HEK293 (cell line): Measurements from ENCODE around the gene CCDC195.

Source experiments
- CTCF ChIA-PET: fragments of 350-600 bp; formaldehyde crosslinking; extraction: SDS; loops from one replicate; lab custom pipeline; 2021; ENCODE audit warnings: antibody characterized with exemption; lab: Yijun Ruan, JAX
- POLR2A ChIA-PET: fragments of 300-600 bp; formaldehyde crosslinking; extraction: SDS; loops from one replicate; lab custom pipeline; 2020; ENCODE audit warnings: antibody characterized with exemption, inconsistent platforms; lab: Yijun Ruan, JAX
- H3K27ac ChIP-seq: fragments of 200-500 bp; sonication (Bioruptor generic); 2 replicates; pipeline ENCODE4 v1.5.1; 2014; ENCODE audit warnings: low read depth, low read length, control low read depth, inconsistent platforms; ENCODE audit errors: extremely low read depth
- H3K36me3 ChIP-seq, 2 experiments: fragments of 200-500 bp in 1 of 2; sonication (Bioruptor generic) in 1 of 2; 1 replicate in 1 of 2; 2 replicates in 1 of 2; pipeline ENCODE4 v1.5.1; 2014 to 2017; ENCODE audit warnings: inconsistent platforms in 2 of 2, low read length in 2 of 2; ENCODE audit not compliant: control insufficient read depth in 2 of 2, insufficient read depth in 1 of 2
- H3K4me1 ChIP-seq: fragments of 200-500 bp; sonication (Bioruptor generic); 2 replicates; pipeline ENCODE4 v1.5.1; 2014; ENCODE audit warnings: mild to moderate bottlenecking, low read length, inconsistent platforms; ENCODE audit not compliant: control insufficient read depth, insufficient read depth
- H3K4me3 ChIP-seq: 2 replicates; pipeline ENCODE4 v1.5.1; 2011; ENCODE audit warnings: low read depth, mild to moderate bottlenecking, control low read depth, low read length, moderate library complexity
- H3K9me3 ChIP-seq: fragments of 200-500 bp; sonication (Bioruptor generic); 2 replicates; pipeline ENCODE4 v1.5.1; 2014; ENCODE audit warnings: low read depth, low read length, inconsistent platforms; ENCODE audit not compliant: control insufficient read depth, insufficient read depth
- GLI2 ChIP-seq: fragments of 450-650 bp; formaldehyde crosslinking; IDR thresholded peaks from 2 replicates; pipeline ENCODE4; 2017; ENCODE audit warnings: missing biosample characterization, missing genetic modification characterization, low read depth, borderline replicate concordance
- PRDM2 ChIP-seq: fragments of 450-650 bp; formaldehyde crosslinking; IDR thresholded peaks from 2 replicates; pipeline ENCODE4 v1.5.1; 2016; ENCODE audit warnings: missing biosample characterization, missing genetic modification characterization, borderline replicate concordance
- SCRT1 ChIP-seq: fragments of 450-650 bp; formaldehyde crosslinking; IDR thresholded peaks from 2 replicates; pipeline ENCODE4 v1.5.1; 2016; ENCODE audit warnings: missing biosample characterization, missing genetic modification characterization, borderline replicate concordance
- TRIM28 ChIP-seq: IDR thresholded peaks from 2 replicates; pipeline ENCODE4 v1.6.1; 2011; ENCODE audit warnings: low read length, control low read depth, borderline replicate concordance
- ZBTB1 ChIP-seq: fragments of 450-650 bp; formaldehyde crosslinking; IDR thresholded peaks from 2 replicates; pipeline ENCODE4 v1.5.1; 2016; ENCODE audit warnings: missing biosample characterization, missing genetic modification characterization
- ZBTB48 ChIP-seq: fragments of 450-650 bp; formaldehyde crosslinking; IDR thresholded peaks from 2 replicates; pipeline ENCODE4 v1.5.1; 2016; ENCODE audit warnings: missing biosample characterization, missing genetic modification characterization
- ZNF184 ChIP-seq: fragments of 450-650 bp; IDR thresholded peaks from 2 replicates; pipeline ENCODE4 v1.5.1; 2018; ENCODE audit warnings: missing biosample characterization, mild to moderate bottlenecking, missing genetic modification characterization
- ZNF202 ChIP-seq: fragments of 450-650 bp; formaldehyde crosslinking; IDR thresholded peaks from 2 replicates; pipeline ENCODE4 v1.5.1; 2016; ENCODE audit warnings: missing biosample characterization, missing genetic modification characterization, borderline replicate concordance
- ZNF341 ChIP-seq: fragments of 450-650 bp; formaldehyde crosslinking; IDR thresholded peaks from 2 replicates; pipeline ENCODE4; 2016; ENCODE audit warnings: low read depth, missing biosample characterization, missing genetic modification characterization
- ZNF404 ChIP-seq: fragments of 450-650 bp; formaldehyde crosslinking; IDR thresholded peaks from 2 replicates; pipeline ENCODE4 v1.5.1; 2017; ENCODE audit warnings: missing biosample characterization, missing genetic modification characterization
- ZNF423 ChIP-seq: fragments of 450-650 bp; formaldehyde crosslinking; IDR thresholded peaks from 2 replicates; pipeline ENCODE4 v1.5.1; 2016; ENCODE audit warnings: missing biosample characterization, missing genetic modification characterization
- ZNF529 ChIP-seq: fragments of 450-650 bp; formaldehyde crosslinking; IDR thresholded peaks from 2 replicates; pipeline ENCODE4 v1.5.1; 2017; ENCODE audit warnings: missing genetic modification characterization, missing biosample characterization; ENCODE audit not compliant: insufficient replicate concordance
- ZNF600 ChIP-seq: fragments of 450-650 bp; formaldehyde crosslinking; IDR thresholded peaks from 2 replicates; pipeline ENCODE4 v1.5.1; 2016; ENCODE audit warnings: missing biosample characterization, missing genetic modification characterization
- ZNF610 ChIP-seq: fragments of 450-650 bp; formaldehyde crosslinking; IDR thresholded peaks from 2 replicates; pipeline ENCODE4 v1.5.1; 2016; ENCODE audit warnings: missing biosample characterization, missing genetic modification characterization, borderline replicate concordance
- ZNF658 ChIP-seq: fragments of 450-650 bp; formaldehyde crosslinking; IDR thresholded peaks from 2 replicates; pipeline ENCODE4; 2016; ENCODE audit warnings: missing biosample characterization, missing genetic modification characterization
- ZNF768 ChIP-seq: fragments of 450-650 bp; formaldehyde crosslinking; IDR thresholded peaks from 2 replicates; pipeline ENCODE4 v1.5.1; 2018; ENCODE audit warnings: missing biosample characterization, mild to moderate bottlenecking, missing genetic modification characterization
- ZNF830 ChIP-seq: fragments of 450-650 bp; IDR thresholded peaks from 2 replicates; pipeline ENCODE4 v1.5.0; 2018; ENCODE audit warnings: missing biosample characterization, missing genetic modification characterization, low read depth, mild to moderate bottlenecking, moderate library complexity
- TF ChIP-seq, protein P1 (sequence below): fragments of 450-650 bp; formaldehyde crosslinking; IDR thresholded peaks from 2 replicates; pipeline ENCODE4 v1.5.1; 2016; ENCODE audit warnings: missing biosample characterization, missing genetic modification characterization

Gene CCDC195

GRCh38 chr2:224753743-224754540 is 37.8 kb upstream of the CCDC195 start (continued):
- TF ChIP-seq ZBTB48 (tag by site-specific recombination) (no peak), ZNF423 (tag by site-specific recombination) (no peak), ZNF184 (no peak), ZNF610 (tag by site-specific recombination) (no peak), ZNF600 (tag by site-specific recombination) (no peak), ZNF658 (tag by site-specific recombination) (no peak), ZNF202 (tag by site-specific recombination) (no peak)

DNA sequence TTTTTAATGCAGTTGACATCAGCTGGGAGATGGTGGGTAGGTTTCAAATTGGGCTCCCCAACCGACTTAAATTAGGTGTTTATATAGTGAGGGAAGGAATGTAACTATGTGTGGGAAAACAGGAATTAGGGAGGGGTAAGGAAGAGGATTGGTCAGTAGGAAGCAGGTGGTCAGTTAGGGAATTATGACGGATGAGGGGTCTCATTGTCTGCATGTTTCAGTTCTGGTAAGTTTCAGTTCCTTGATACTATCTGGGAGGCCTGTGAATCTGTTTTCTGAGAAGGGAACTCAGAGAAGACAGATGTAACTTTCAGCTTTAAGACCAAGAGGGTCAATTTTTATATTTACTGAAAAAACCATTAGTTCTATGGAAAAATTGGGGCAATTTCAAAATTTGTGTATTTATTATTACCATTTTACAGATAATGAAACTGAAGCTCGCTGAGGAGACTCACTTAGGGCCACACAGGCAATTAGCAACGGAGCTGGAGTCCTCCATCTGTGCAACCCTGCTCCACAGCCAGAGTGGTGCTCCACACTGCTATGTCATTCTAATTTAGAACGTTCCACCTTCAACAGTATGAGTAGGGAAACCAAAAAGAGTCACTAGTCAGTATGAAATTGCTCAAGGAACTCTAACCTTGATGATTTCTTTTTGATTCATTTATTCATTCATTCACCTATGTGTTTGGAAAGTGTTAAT is 36.0 kb upstream of the CCDC195 start:
- Histone ChIP-seq H3K4me1 (no peaks in the 10 kb centered on the region), H3K36me3 (no peaks in the 10 kb centered on the region), H3K4me3 (no peak overlapping the region), H3K27ac (no peak overlapping the region), H3K9me3 (no peaks in the 10 kb centered on the region)
- CTCF ChIA-PET: interaction anchor here (1.5 kb wide), 1 partner anchor 26 kb away, joined by 3 read pairs; no protein-coding TSS in a partner anchor
- POLR2A ChIA-PET: interaction anchor here (0.6 kb wide), 1 partner anchor 205 kb away, joined by 7 read pairs; no protein-coding TSS in a partner anchor
- no peak for TF ChIP-seq ZNF768
- TF ChIP-seq PRDM2 (tag by site-specific recombination): no peak
- TF ChIP-seq ZNF529 (tag by site-specific recombination): no peak
- no peak for TF ChIP-seq ZNF341 (tag by site-specific recombination)
- TF ChIP-seq SCRT1 (tag by site-specific recombination): no peak
- TF ChIP-seq ZNF404 (tag by site-specific recombination): no peak
- TF ChIP-seq, protein P1, sequence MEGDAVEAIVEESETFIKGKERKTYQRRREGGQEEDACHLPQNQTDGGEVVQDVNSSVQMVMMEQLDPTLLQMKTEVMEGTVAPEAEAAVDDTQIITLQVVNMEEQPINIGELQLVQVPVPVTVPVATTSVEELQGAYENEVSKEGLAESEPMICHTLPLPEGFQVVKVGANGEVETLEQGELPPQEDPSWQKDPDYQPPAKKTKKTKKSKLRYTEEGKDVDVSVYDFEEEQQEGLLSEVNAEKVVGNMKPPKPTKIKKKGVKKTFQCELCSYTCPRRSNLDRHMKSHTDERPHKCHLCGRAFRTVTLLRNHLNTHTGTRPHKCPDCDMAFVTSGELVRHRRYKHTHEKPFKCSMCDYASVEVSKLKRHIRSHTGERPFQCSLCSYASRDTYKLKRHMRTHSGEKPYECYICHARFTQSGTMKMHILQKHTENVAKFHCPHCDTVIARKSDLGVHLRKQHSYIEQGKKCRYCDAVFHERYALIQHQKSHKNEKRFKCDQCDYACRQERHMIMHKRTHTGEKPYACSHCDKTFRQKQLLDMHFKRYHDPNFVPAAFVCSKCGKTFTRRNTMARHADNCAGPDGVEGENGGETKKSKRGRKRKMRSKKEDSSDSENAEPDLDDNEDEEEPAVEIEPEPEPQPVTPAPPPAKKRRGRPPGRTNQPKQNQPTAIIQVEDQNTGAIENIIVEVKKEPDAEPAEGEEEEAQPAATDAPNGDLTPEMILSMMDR: no peak
- no peak for TF ChIP-seq ZNF830 (tag by site-specific recombination)
- no peak for TF ChIP-seq ZBTB1 (tag by site-specific recombination)
- no peak for TF ChIP-seq GLI2 (tag by site-specific recombination)
- no peak for TF ChIP-seq TRIM28
